Spleen (tissue), 7 donors: ENCODE data around the gene HES4.

Experiments
- CTCF ChIP-seq, 11 experiments: fragments of 200-600 bp in 7 of 11; fragments of 450-650 bp in 4 of 11; sonication (generic) in 4 of 11; IDR thresholded peaks in 8 of 11; conservative IDR thresholded peaks in 3 of 11; 1 replicate in 7 of 11; 2 replicates in 4 of 11; pipeline versions ENCODE4 v1.4.0 to v1.8.0; 2016 to 2021; ENCODE audit warnings: antibody characterized with exemption in 11 of 11, inconsistent platforms in 4 of 11, mild to moderate bottlenecking in 1 of 11
- POLR2A ChIP-seq, 3 donors: fragments of 450-650 bp; IDR thresholded peaks; one replicate each; pipeline ENCODE4 v1.5.1; 2017; ENCODE audit warnings: antibody characterized with exemption in 3 of 3, mild to moderate bottlenecking in 1 of 3
- donor health status: DM: no; HTN: no; CAD: no; lungs with moderate emphysema.
- donor health status: DM: no; HTN: no; CAD: no.
- donor health status: DM: no; HTN: no; CAD: no.

- TF ChIP-seq CTCF (IDR thresholded peaks at IDR 0.05 in 8 of 11, conservative IDR thresholded peaks at IDR 0.05 in 3 of 11) (no peak), POLR2A (IDR thresholded peaks at IDR 0.05) (no peak)
Observed at GRCh38 chr1:952603-953002, 47.3 kb downstream of the HES4 start.
